Glutamatergic neuron (in vitro differentiated cells): ENCODE results near the gene INSC. TPM values are rescaled to one million over a fixed set of nuclear protein-coding genes. Genes with fewer than 3 reads are reported as not detected.

Experiments
- DNase-seq: peaks from one replicate; pipeline ENCODE4 v3.0.0; 2022
- H3K27ac Mint-ChIP-seq: one replicate; pipeline ENCODE4 v1.8.0; 2020; ENCODE audit warnings: mild to moderate bottlenecking, mixed read lengths, inconsistent platforms; ENCODE audit not compliant: unreplicated experiment
- H3K27me3 Mint-ChIP-seq: one replicate; pipeline ENCODE4 v1.8.0; 2020; ENCODE audit warnings: mild to moderate bottlenecking, moderate library complexity, mixed read lengths, inconsistent platforms; ENCODE audit not compliant: unreplicated experiment
- H3K36me3 Mint-ChIP-seq: one replicate; pipeline ENCODE4 v1.8.0; 2020; ENCODE audit warnings: mild to moderate bottlenecking, mixed read lengths, inconsistent platforms; ENCODE audit not compliant: unreplicated experiment
- H3K4me1 Mint-ChIP-seq: one replicate; pipeline ENCODE4 v1.8.0; 2020; ENCODE audit warnings: mild to moderate bottlenecking, low read depth, mixed read lengths, inconsistent platforms; ENCODE audit not compliant: unreplicated experiment
- H3K4me3 Mint-ChIP-seq: one replicate; pipeline ENCODE4 v1.8.0; 2020; ENCODE audit warnings: mild to moderate bottlenecking, mixed read lengths, inconsistent platforms; ENCODE audit not compliant: unreplicated experiment
- H3K9me3 Mint-ChIP-seq: one replicate; pipeline ENCODE4 v1.8.0; 2020; ENCODE audit warnings: mild to moderate bottlenecking, moderate library complexity, mixed read lengths, inconsistent platforms; ENCODE audit not compliant: unreplicated experiment
- total RNA-seq: library from RNA; stranded (reverse); fragmentation: NEBNext Ultra II Directional; extraction: Animal tissue kit (Norgen Biotek cat#: 25700); gene quantifications from one replicate; pipeline ENCODE4 v1.2.1, GENCODE V29; 2021; ENCODE audit not compliant: unreplicated experiment
- TF ChIP-seq, protein P1 (sequence below): fragments of 200-600 bp; sonication (generic); IDR thresholded peaks from one replicate; pipeline ENCODE4 v1.5.0; 2021; ENCODE audit not compliant: partially characterized antibody, unreplicated experiment

INSC gene
- total RNA-seq, 1 donor from 2014 or later: not detected

- H3K4me1 Mint-ChIP-seq: peaks cover 20% of the 10 kb centered on the region
- no peaks in the 10 kb centered on the region for H3K27me3 Mint-ChIP-seq
- no peaks in the 10 kb centered on the region for H3K36me3 Mint-ChIP-seq
- DNase-seq: no peak
- H3K27ac Mint-ChIP-seq: no peak overlapping the region
- H3K4me3 Mint-ChIP-seq: no peak overlapping the region
- TF ChIP-seq, protein P1, sequence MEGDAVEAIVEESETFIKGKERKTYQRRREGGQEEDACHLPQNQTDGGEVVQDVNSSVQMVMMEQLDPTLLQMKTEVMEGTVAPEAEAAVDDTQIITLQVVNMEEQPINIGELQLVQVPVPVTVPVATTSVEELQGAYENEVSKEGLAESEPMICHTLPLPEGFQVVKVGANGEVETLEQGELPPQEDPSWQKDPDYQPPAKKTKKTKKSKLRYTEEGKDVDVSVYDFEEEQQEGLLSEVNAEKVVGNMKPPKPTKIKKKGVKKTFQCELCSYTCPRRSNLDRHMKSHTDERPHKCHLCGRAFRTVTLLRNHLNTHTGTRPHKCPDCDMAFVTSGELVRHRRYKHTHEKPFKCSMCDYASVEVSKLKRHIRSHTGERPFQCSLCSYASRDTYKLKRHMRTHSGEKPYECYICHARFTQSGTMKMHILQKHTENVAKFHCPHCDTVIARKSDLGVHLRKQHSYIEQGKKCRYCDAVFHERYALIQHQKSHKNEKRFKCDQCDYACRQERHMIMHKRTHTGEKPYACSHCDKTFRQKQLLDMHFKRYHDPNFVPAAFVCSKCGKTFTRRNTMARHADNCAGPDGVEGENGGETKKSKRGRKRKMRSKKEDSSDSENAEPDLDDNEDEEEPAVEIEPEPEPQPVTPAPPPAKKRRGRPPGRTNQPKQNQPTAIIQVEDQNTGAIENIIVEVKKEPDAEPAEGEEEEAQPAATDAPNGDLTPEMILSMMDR: no peak
- H3K9me3 Mint-ChIP-seq: peaks cover 1% of the 10 kb centered on the region
Observed at GRCh38 chr11:15280393-15280792, 165.7 kb downstream of the INSC start.

GRCh38 chr11:15282754-15283153 lies 168.0 kb downstream of the INSC start:
- H3K27me3 Mint-ChIP-seq: no peaks in the 10 kb centered on the region
- H3K9me3 Mint-ChIP-seq: peaks cover 1% of the 10 kb centered on the region
- no peak overlapping the region for H3K27ac Mint-ChIP-seq
- DNase-seq: no peak
- no peak overlapping the region for H3K4me3 Mint-ChIP-seq
- TF ChIP-seq, protein P1: no peak
- H3K36me3 Mint-ChIP-seq: no peaks in the 10 kb centered on the region
- peaks cover 4% of the 10 kb centered on the region for H3K4me1 Mint-ChIP-seq

DNA sequence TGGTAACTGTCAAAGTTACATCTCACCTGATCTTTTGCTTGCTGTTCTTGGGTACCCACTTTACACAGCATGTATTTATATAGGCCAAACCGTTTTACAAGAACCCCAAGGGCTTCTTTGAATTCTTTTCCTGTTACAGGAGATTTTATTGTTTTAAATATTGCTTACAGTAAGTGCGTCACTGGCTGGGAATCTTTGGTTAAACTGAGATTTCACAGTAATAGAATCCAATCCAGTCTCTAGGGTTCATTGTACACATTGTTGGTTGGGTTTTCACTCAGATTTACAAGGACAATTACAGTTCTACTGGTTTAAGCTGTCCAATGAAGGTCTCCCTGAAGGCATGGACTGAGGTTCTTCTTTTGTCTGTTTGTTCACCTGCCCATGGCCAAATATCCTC lies 171.7 kb downstream of the INSC start:
- Mint-ChIP-seq H3K27ac (no peak overlapping the region), H3K27me3 (no peaks in the 10 kb centered on the region), H3K9me3 (peaks cover 1% of the 10 kb centered on the region), H3K4me3 (no peak overlapping the region), H3K36me3 (no peaks in the 10 kb centered on the region), H3K4me1 (peaks cover 2% of the 10 kb centered on the region)
- no peak for DNase-seq
- TF ChIP-seq, protein P1: no peak

GRCh38 chr11:15288863-15289262 lies 174.1 kb downstream of the INSC start:
- no peak for DNase-seq

GRCh38 chr11:15289723-15290122 lies 175.0 kb downstream of the INSC start:
- TF ChIP-seq, protein P1: no peak
- no peak for DNase-seq
- Mint-ChIP-seq H3K9me3 (no peaks in the 10 kb centered on the region), H3K36me3 (no peaks in the 10 kb centered on the region), H3K27ac (no peak overlapping the region), H3K27me3 (no peaks in the 10 kb centered on the region), H3K4me3 (no peak overlapping the region), H3K4me1 (peaks cover 2% of the 10 kb centered on the region)

More at GRCh38 chr11:15288863-15289262, 174.1 kb downstream of the INSC start:
- H3K4me1 Mint-ChIP-seq: peaks cover 2% of the 10 kb centered on the region
- TF ChIP-seq, protein P1: no peak
- H3K4me3 Mint-ChIP-seq: no peak overlapping the region
- no peak overlapping the region for H3K27ac Mint-ChIP-seq
- no peaks in the 10 kb centered on the region for H3K36me3 Mint-ChIP-seq
- H3K9me3 Mint-ChIP-seq: peaks cover 1% of the 10 kb centered on the region
- no peaks in the 10 kb centered on the region for H3K27me3 Mint-ChIP-seq
